ENCODE results near the gene ATP5PF.

Gene ATP5PF

GRCh38 chr21:25757531-25757930 is 22.8 kb upstream of the ATP5PF start:
- Histone ChIP-seq H3K4me1 (ENCODE audit: insufficient read depth, poor library complexity, severe bottlenecking) (no peaks in the 10 kb centered on the region), H3K36me3 (ENCODE audit: low read depth) (peaks cover 49% of the 10 kb centered on the region), H3K27ac (ENCODE audit: poor library complexity, severe bottlenecking) (no peak overlapping the region), H3K9me3 (ENCODE audit: severe bottlenecking) (no peaks in the 10 kb centered on the region), H3K4me3 (ENCODE audit: severe bottlenecking) (no peak overlapping the region), H3K27me3 (ENCODE audit: insufficient read depth, poor library complexity, severe bottlenecking) (no peaks in the 10 kb centered on the region)
- TF ChIP-seq CTCF (IDR thresholded peaks at IDR 0.05; ENCODE audit: poor library complexity, severe bottlenecking) = no peak
- DNase-seq (ENCODE audit: low spot score) (no peak), ATAC-seq (ENCODE audit: low read depth) (no peak)

- DNase-seq (ENCODE audit: low spot score) (no peak), ATAC-seq (ENCODE audit: low read depth) (no peak)
- Histone ChIP-seq H3K36me3 (ENCODE audit: low read depth) (peaks cover 46% of the 10 kb centered on the region), H3K4me1 (ENCODE audit: insufficient read depth, poor library complexity, severe bottlenecking) (no peaks in the 10 kb centered on the region), H3K4me3 (ENCODE audit: severe bottlenecking) (no peak overlapping the region), H3K27me3 (ENCODE audit: insufficient read depth, poor library complexity, severe bottlenecking) (no peaks in the 10 kb centered on the region), H3K27ac (ENCODE audit: poor library complexity, severe bottlenecking) (no peak overlapping the region), H3K9me3 (ENCODE audit: severe bottlenecking) (no peaks in the 10 kb centered on the region)
- TF ChIP-seq CTCF (IDR thresholded peaks at IDR 0.05; ENCODE audit: poor library complexity, severe bottlenecking) = no peak
These were observed 21.7 kb upstream of the ATP5PF start for GRCh38 chr21:25756190-25756932.

GRCh38 chr21:25752416-25752815 is 17.7 kb upstream of the ATP5PF start:
- peaks cover 27% of the 10 kb centered on the region for H3K36me3 ChIP-seq (ENCODE audit: low read depth)
- no peak for DNase-seq (ENCODE audit: low spot score)
- TF ChIP-seq CTCF (IDR thresholded peaks at IDR 0.05; ENCODE audit: poor library complexity, severe bottlenecking) = no peak
- H3K4me3 ChIP-seq (ENCODE audit: severe bottlenecking) = no peak overlapping the region
- no peaks in the 10 kb centered on the region for H3K4me1 ChIP-seq (ENCODE audit: insufficient read depth, poor library complexity, severe bottlenecking)
- H3K27me3 ChIP-seq (ENCODE audit: insufficient read depth, poor library complexity, severe bottlenecking) = no peaks in the 10 kb centered on the region
- H3K27ac ChIP-seq (ENCODE audit: poor library complexity, severe bottlenecking) = no peak overlapping the region
- no peak for ATAC-seq (ENCODE audit: low read depth)
- no peaks in the 10 kb centered on the region for H3K9me3 ChIP-seq (ENCODE audit: severe bottlenecking)

GRCh38 chr21:25750085-25750484 is 15.4 kb upstream of the ATP5PF start:
- no peak for ATAC-seq (ENCODE audit: low read depth)

More at GRCh38 chr21:25750085-25750484, 15.4 kb upstream of the ATP5PF start:
- no peaks in the 10 kb centered on the region for H3K9me3 ChIP-seq (ENCODE audit: severe bottlenecking)
- H3K4me1 ChIP-seq (ENCODE audit: insufficient read depth, poor library complexity, severe bottlenecking) = no peaks in the 10 kb centered on the region
- H3K36me3 ChIP-seq (ENCODE audit: low read depth) = peaks cover 45% of the 10 kb centered on the region
- no peak overlapping the region for H3K27ac ChIP-seq (ENCODE audit: poor library complexity, severe bottlenecking)
- H3K27me3 ChIP-seq (ENCODE audit: insufficient read depth, poor library complexity, severe bottlenecking) = no peaks in the 10 kb centered on the region
- no peak for DNase-seq (ENCODE audit: low spot score)
- no peak overlapping the region for H3K4me3 ChIP-seq (ENCODE audit: severe bottlenecking)
- TF ChIP-seq CTCF (IDR thresholded peaks at IDR 0.05; ENCODE audit: poor library complexity, severe bottlenecking) = no peak

All from RWPE2 (cell line).